HL-60 (cell line): Measurements from ENCODE around the gene KIF26A.

Source experiments
- CTCF ChIP-seq: IDR thresholded peaks from one replicate; pipeline ENCODE4 v1.5.1; 2011; ENCODE audit warnings: low read length, control low read depth, inconsistent platforms; ENCODE audit not compliant: insufficient read depth
- GABPA ChIP-seq: IDR thresholded peaks from 2 replicates; pipeline ENCODE4 v1.6.1; 2012; ENCODE audit warnings: low read depth
- POLR2AphosphoS5 ChIP-seq: IDR thresholded peaks from 2 replicates; pipeline ENCODE4 v1.6.1; 2012; ENCODE audit warnings: low read depth
- REST ChIP-seq: IDR thresholded peaks from 2 replicates; pipeline ENCODE4 v1.6.1; 2012; ENCODE audit warnings: low read depth; ENCODE audit not compliant: insufficient replicate concordance
- SPI1 ChIP-seq: IDR thresholded peaks from 2 replicates; pipeline ENCODE4 v1.6.1; 2012; ENCODE audit warnings: low read depth, mild to moderate bottlenecking, borderline replicate concordance

DNA sequence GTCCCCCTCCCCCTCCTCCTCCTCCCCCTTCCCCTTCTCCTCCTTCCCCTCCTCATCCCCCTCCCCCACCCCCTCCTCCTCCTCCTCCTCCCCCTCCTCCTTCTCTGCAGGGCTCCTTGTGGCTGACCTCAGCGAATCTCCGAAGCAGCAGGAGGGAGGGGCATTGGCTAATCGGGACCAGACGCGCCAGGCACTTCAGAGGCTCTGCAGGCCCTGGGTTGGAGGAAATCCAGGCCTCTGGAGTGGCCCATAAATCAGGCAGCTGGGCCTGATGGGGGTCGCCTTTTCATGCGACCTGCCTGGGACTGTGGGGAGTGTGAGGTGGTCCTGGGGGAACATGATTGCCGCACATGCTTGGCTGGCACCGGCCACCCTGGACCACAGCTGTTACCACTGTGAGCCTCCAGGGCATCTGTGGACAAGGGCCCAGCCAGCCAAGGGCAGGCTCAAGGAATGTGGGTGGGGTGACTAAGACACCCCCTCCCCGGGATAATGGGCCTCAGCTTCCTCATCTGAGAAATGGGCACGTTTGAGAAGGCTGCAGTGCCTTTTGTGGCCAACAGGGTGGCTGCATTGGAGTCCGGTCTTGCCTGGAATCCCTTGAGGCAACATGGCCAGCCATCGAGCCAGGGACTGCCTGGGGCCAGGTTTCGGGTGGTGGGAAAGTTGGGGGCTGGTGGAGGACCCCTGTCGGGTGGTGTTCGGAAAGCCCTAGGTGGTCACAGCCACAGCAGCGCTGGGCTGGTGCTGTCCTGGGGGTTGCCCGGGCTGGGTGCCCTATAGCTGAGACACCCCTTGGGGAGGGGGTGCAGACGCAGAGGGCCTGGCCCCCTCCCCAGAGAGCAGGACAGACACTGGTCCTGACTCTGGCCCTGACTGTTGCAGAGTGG lies 12.0 kb downstream of the KIF26A start:
- TF ChIP-seq CTCF (no peak), POLR2AphosphoS5 (no peak), GABPA (no peak), REST (no peak), SPI1 (no peak)
